Right kidney (tissue), 1 donor: Measurements from ENCODE around the gene WDHD1.
"Not testable (repeated sequence)": the region's sequence is repeated elsewhere in the genome, so short reads cannot be mapped to it uniquely, and the experiment has no call there.

ENCODE experiments used
- DNase-seq: peaks from one replicate; pipeline ENCODE4 v3.0.0-alpha.2; 2016

WDHD1 gene

GRCh38 chr14:55047301-55048053 lies 20.6 kb upstream of the WDHD1 start:
- DNase-seq, result no peak

GRCh38 chr14:55045087-55045486 lies 18.2 kb upstream of the WDHD1 start:
- no peak for DNase-seq

- no peak for DNase-seq
Measured at GRCh38 chr14:55043528-55043927, 16.6 kb upstream of the WDHD1 start.

- no peak for DNase-seq
Measured at GRCh38 chr14:55038708-55039107, 11.8 kb upstream of the WDHD1 start.

- not testable (repeated sequence) for DNase-seq
Measured at GRCh38 chr14:55037995-55038394, 11.1 kb upstream of the WDHD1 start.

GRCh38 chr14:55031190-55031589 lies 4.3 kb upstream of the WDHD1 start:
- no peak for DNase-seq

- DNase-seq, result no peak
Measured at GRCh38 chr14:55028476-55028875, 1.6 kb upstream of the WDHD1 start.

- DNase-seq, result peak; percentile 29
Measured at GRCh38 chr14:55028066-55028465, 1.2 kb upstream of the WDHD1 start.

GRCh38 chr14:55026441-55026792 lies 482 bp downstream of the WDHD1 start:
- DNase-seq, result no peak

GRCh38 chr14:55025948-55026347 lies 951 bp downstream of the WDHD1 start:
- DNase-seq, result no peak

- DNase-seq, result not testable (repeated sequence)
Measured at GRCh38 chr14:55024365-55024764, 2.5 kb downstream of the WDHD1 start.

- DNase-seq, result no peak
Measured at GRCh38 chr14:55019968-55020554, 6.8 kb downstream of the WDHD1 start.

GRCh38 chr14:55015006-55015405 lies 11.9 kb downstream of the WDHD1 start:
- no peak for DNase-seq

- no peak for DNase-seq
Measured at GRCh38 chr14:55005071-55005470, 21.8 kb downstream of the WDHD1 start.

GRCh38 chr14:55000381-55000780 lies 26.5 kb downstream of the WDHD1 start:
- no peak for DNase-seq

GRCh38 chr14:54985156-54985555 lies 41.7 kb downstream of the WDHD1 start:
- DNase-seq, result no peak

GRCh38 chr14:54981698-54982097 lies 45.2 kb downstream of the WDHD1 start:
- no peak for DNase-seq

- no peak for DNase-seq
Measured at GRCh38 chr14:54979039-54979438, 47.9 kb downstream of the WDHD1 start.

- no peak for DNase-seq
Measured at GRCh38 chr14:54976316-54976715, 50.6 kb downstream of the WDHD1 start.

- DNase-seq, result no peak
Measured at GRCh38 chr14:54975856-54976255, 51.0 kb downstream of the WDHD1 start.

GRCh38 chr14:54974788-54975414 lies 52.0 kb downstream of the WDHD1 start:
- DNase-seq, result no peak

- DNase-seq, result no peak
Measured at GRCh38 chr14:54967496-54967895, 59.4 kb downstream of the WDHD1 start.

- DNase-seq, result no peak
Measured at GRCh38 chr14:54955143-54955542, 71.8 kb downstream of the WDHD1 start.

GRCh38 chr14:54953609-54954008 lies 73.3 kb downstream of the WDHD1 start:
- DNase-seq, result not testable (repeated sequence)
